GM12891 (cell line): ENCODE measurements around the gene SNPH.

Source experiments
- POLR2A ChIP-seq: IDR thresholded peaks from 2 replicates; pipeline ENCODE4 v1.6.1; 2011; ENCODE audit warnings: low read depth, low read length, control low read depth
- TAF1 ChIP-seq: IDR thresholded peaks from 2 replicates; pipeline ENCODE4 v1.6.1; 2011; ENCODE audit warnings: low read depth, low read length, control low read depth

DNA sequence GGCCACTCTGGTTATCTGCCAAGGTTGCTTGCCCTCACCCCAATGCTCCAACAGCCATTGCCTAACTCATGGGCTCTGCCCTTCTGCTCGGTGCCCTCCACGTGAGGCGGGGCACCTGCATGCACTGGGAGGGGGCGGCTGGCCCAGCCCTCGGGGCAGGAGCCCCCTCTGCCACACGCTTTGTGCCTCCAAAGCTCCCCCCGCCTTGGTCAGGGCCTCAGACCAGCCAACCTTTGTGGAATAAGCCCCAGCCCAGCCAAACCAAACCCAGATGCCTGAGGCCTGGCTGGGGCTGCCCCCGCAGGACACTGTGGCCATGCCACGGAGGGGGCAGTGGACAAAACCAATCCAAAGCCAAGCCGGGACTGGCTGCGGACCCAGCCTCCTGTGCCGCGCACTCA, 41.5 kb downstream of the SNPH start:
- TF ChIP-seq POLR2A (no peak), TAF1 (no peak)
